Caco-2 (cell line): ENCODE results near the gene SCAPER. TPM values are rescaled to one million over a fixed set of nuclear protein-coding genes. Genes with fewer than 3 reads are reported as not detected.
A peak's percentile ranks its signal among the peaks of the same experiment; 100 is the strongest.

ENCODE experiments used
- BruUV-seq: library from RNA; stranded (reverse); fragments of 400-500 nt; replicated peaks from 2 replicates; lab custom pipeline; 2021; lab: Mats Ljungman, UMichigan
- CTCF ChIA-PET: fragments of 300-600 bp; sonication (Branson Sonifier 250); formaldehyde crosslinking; loops from one replicate; lab custom pipeline; 2022; ENCODE audit warnings: antibody characterized with exemption; lab: Charles Lee
- POLR2A ChIA-PET: fragments of 300-600 bp; sonication (Branson Sonifier 250); formaldehyde crosslinking; loops from one replicate; lab custom pipeline; 2022; ENCODE audit warnings: antibody characterized with exemption; lab: Charles Lee
- DNase-seq, 2 experiments: peaks; one replicate each; pipeline versions ENCODE4 v3.0.0 to v3.0.0-alpha.2; 2020 to 2022
- H3K27me3 ChIP-seq: replicated peaks from 2 replicates; pipeline ENCODE4 v1.6.0; 2011; ENCODE audit warnings: low read length; ENCODE audit not compliant: control insufficient read depth, insufficient read depth
- H3K36me3 ChIP-seq: 2 replicates; pipeline ENCODE4 v1.5.1; 2011; ENCODE audit warnings: low read length; ENCODE audit not compliant: control insufficient read depth, insufficient read depth
- H3K4me1 ChIP-seq: fragments of 250-450 bp; sonication (Bioruptor Pico); 2 replicates; pipeline ENCODE4 v1.5.1; 2020; ENCODE audit warnings: mild to moderate bottlenecking
- H3K4me3 ChIP-seq: 2 replicates; pipeline ENCODE4 v1.5.1; 2011; ENCODE audit warnings: low read depth, mild to moderate bottlenecking, control low read depth, low read length
- H3K9me3 ChIP-seq: fragments of 250-450 bp; sonication (Bioruptor Pico); 2 replicates; pipeline ENCODE4 v1.5.1; 2020; ENCODE audit warnings: mild to moderate bottlenecking, moderate library complexity
- H3K27ac Mint-ChIP-seq: one replicate; pipeline ENCODE4 v1.8.0; 2022; ENCODE audit warnings: mixed read lengths; ENCODE audit not compliant: unreplicated experiment
- H3K27me3 Mint-ChIP-seq: one replicate; pipeline ENCODE4 v1.8.0; 2022; ENCODE audit warnings: mixed read lengths; ENCODE audit not compliant: insufficient read depth, unreplicated experiment
- H3K36me3 Mint-ChIP-seq: one replicate; pipeline ENCODE4 v1.8.0; 2022; ENCODE audit warnings: mild to moderate bottlenecking, mixed read lengths; ENCODE audit not compliant: insufficient read depth, unreplicated experiment
- H3K4me1 Mint-ChIP-seq: one replicate; pipeline ENCODE4 v1.8.0; 2022; ENCODE audit warnings: low read depth, mixed read lengths; ENCODE audit not compliant: unreplicated experiment
- H3K4me3 Mint-ChIP-seq: one replicate; pipeline ENCODE4 v1.8.0; 2022; ENCODE audit warnings: mild to moderate bottlenecking, moderate library complexity, mixed read lengths; ENCODE audit not compliant: unreplicated experiment
- H3K9me3 Mint-ChIP-seq: one replicate; pipeline ENCODE4 v1.8.0; 2022; ENCODE audit warnings: mixed read lengths; ENCODE audit not compliant: unreplicated experiment
- intact Hi-C: fragments of 100-400 bp; cut with micrococcal nuclease; formaldehyde crosslinking; loops from one replicate; pipeline ENCODE4 v1.10.0; 2022; ENCODE audit not compliant: unreplicated experiment
- total RNA-seq: library from RNA; stranded (reverse); gene quantifications from 2 replicates; pipeline ENCODE4 v1.2.3, GENCODE V29; 2022
- TF ChIP-seq, protein P1 (sequence below), 2 experiments: fragments of 200-600 bp in 1 of 2; IDR thresholded peaks; 1 replicate in 1 of 2; 2 replicates in 1 of 2; pipeline versions ENCODE4 v1.5.1 to v1.8.0; 2011 to 2022; ENCODE audit warnings: antibody characterized with exemption in 1 of 2, control low read depth in 1 of 2, inconsistent platforms in 1 of 2, low read depth in 1 of 2, low read length in 1 of 2, mild to moderate bottlenecking in 1 of 2, moderate library complexity in 1 of 2; ENCODE audit not compliant: insufficient read depth in 1 of 2, severe bottlenecking in 1 of 2, unreplicated experiment in 1 of 2

SCAPER gene
- total RNA-seq, 1 experiment from 2014 or later: 24.6 TPM

DNA sequence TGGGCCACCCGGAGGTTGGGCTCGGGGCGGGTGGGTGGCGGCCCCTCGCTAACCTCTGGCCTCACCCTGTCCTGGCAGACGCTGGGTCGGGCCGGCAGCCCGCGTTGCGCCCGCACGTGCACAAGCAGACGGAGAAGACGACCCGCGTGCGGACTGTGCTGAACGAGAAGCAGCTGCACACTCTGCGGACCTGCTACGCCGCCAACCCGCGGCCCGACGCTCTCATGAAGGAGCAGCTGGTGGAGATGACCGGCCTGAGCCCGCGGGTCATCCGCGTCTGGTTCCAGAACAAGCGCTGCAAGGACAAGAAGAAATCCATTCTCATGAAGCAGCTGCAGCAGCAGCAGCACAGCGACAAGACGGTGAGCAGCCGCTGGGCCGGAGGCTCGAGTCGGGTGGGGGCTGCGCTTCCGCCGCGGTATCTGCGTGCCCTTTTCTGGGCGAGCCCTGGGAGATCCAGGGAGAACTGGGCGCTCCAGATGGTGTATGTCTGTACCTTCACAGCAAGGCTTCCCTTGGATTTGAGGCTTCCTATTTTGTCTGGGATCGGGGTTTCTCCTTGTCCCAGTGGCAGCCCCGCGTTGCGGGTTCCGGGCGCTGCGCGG, 564.8 kb downstream of the SCAPER start:
- CTCF ChIA-PET: no interaction called here
- Mint-ChIP-seq H3K9me3 (no peaks in the 10 kb centered on the region), H3K4me1 (peaks cover 14% of the 10 kb centered on the region), H3K4me3 (no peak overlapping the region), H3K27ac (no peak overlapping the region), H3K27me3 (no peaks in the 10 kb centered on the region), H3K36me3 (peaks cover 49% of the 10 kb centered on the region)
- no TSS peak for BruUV-seq
- H3K9me3 ChIP-seq: no peaks in the 10 kb centered on the region
- intact Hi-C loops: no loop called here
- H3K4me3 ChIP-seq: no peak overlapping the region
- POLR2A ChIA-PET: no interaction called here
- no peaks in the 10 kb centered on the region for H3K27me3 ChIP-seq
- peaks cover 17% of the 10 kb centered on the region; the same call in 1 of the 2 replicates for H3K4me1 ChIP-seq
- TF ChIP-seq, protein P1, sequence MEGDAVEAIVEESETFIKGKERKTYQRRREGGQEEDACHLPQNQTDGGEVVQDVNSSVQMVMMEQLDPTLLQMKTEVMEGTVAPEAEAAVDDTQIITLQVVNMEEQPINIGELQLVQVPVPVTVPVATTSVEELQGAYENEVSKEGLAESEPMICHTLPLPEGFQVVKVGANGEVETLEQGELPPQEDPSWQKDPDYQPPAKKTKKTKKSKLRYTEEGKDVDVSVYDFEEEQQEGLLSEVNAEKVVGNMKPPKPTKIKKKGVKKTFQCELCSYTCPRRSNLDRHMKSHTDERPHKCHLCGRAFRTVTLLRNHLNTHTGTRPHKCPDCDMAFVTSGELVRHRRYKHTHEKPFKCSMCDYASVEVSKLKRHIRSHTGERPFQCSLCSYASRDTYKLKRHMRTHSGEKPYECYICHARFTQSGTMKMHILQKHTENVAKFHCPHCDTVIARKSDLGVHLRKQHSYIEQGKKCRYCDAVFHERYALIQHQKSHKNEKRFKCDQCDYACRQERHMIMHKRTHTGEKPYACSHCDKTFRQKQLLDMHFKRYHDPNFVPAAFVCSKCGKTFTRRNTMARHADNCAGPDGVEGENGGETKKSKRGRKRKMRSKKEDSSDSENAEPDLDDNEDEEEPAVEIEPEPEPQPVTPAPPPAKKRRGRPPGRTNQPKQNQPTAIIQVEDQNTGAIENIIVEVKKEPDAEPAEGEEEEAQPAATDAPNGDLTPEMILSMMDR (IDR thresholded peaks at IDR 0.05; ENCODE audit: insufficient read depth in 1 of 2, low read depth in 1 of 2, low read length in 1 of 2, severe bottlenecking in 1 of 2, unreplicated experiment in 1 of 2): no peak
- H3K36me3 ChIP-seq: no peaks in the 10 kb centered on the region
- no peak for DNase-seq

DNA sequence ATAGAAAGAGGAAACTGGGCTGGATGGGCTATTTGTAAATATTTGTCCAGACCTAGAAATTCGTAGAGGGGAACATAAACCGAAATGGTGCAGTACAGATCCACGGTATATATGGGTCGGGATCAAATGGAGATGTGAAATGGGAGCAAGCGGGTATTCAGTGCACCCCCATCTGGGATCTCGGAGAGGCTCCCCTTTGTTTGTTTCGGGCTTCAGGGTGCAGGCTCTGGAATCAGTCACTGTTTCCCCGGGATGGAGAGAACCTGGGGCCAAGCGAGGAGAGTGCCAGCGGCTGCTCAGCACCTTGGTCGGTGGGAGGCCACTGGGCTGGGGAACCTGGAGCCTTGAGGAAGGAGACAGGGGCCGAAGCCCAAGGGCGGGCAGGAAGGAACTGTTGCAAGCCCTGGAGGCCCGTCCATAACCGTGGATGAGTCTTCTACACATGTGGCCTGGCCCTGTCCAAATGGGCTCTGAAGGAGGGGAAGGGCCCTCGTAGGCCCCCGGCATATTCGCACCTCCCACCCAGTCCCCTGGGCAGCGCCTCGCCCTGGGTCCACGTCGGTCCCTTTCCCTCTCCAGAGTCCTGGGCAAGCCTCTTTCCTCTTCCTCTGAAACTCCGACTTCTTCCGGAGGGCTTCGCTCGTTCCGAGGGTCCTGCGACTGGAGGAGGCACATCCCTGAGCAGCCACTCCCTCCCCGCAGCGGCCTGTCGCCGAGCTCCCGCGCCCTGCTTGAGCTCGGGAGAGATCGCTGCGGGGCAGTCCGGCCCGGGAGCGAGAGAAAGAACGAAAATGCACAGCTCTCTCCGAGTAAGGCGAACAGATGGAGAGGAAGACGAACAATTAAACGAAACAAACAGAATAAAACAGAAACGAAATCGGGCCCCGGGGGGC, 565.6 kb downstream of the SCAPER start:
- H3K4me1 Mint-ChIP-seq: peaks cover 10% of the 10 kb centered on the region

More for the DNA sequence above, 565.6 kb downstream of the SCAPER start:
- H3K27me3 Mint-ChIP-seq: no peaks in the 10 kb centered on the region
- H3K36me3 Mint-ChIP-seq: peaks cover 49% of the 10 kb centered on the region
- H3K4me3 Mint-ChIP-seq: peak overlapping the region; percentile 90
- Histone ChIP-seq H3K27me3 (no peaks in the 10 kb centered on the region), H3K4me1 (peaks cover 16% of the 10 kb centered on the region; the same call in 1 of the 2 replicates), H3K36me3 (no peaks in the 10 kb centered on the region), H3K4me3 (no peak overlapping the region), H3K9me3 (no peaks in the 10 kb centered on the region)
- TF ChIP-seq, protein P1 (IDR thresholded peaks at IDR 0.05; ENCODE audit: insufficient read depth in 1 of 2, low read depth in 1 of 2, low read length in 1 of 2, severe bottlenecking in 1 of 2, unreplicated experiment in 1 of 2): no peak
- H3K9me3 Mint-ChIP-seq: no peaks in the 10 kb centered on the region
- intact Hi-C loops: no loop called here
- DNase-seq: no peak
- CTCF ChIA-PET: no interaction called here
- BruUV-seq: no TSS peak
- H3K27ac Mint-ChIP-seq: no peak overlapping the region
- POLR2A ChIA-PET: no interaction called here
